DND-41 (cell line): ENCODE data around the gene SMURF2.
"Not testable (repeated sequence)": the region's sequence is repeated elsewhere in the genome, so short reads cannot be mapped to it uniquely, and the experiment has no call there.

Experiments
- ATAC-seq: fragments of 200-7000 bp; cut with Tn5 transposase; 3 replicates; pipeline ENCODE4 v1.9.1; 2021; ENCODE audit warnings: low read depth; ENCODE audit not compliant: insufficient read depth
- DNase-seq: peaks from one replicate; pipeline ENCODE4 v3.0.0-alpha.2; 2020
- H2AFZ ChIP-seq: 2 replicates; pipeline ENCODE4 v1.6.0; 2012; ENCODE audit warnings: low read depth, low read length
- H3K27ac ChIP-seq: 2 replicates; pipeline ENCODE4 v1.5.1; 2012; ENCODE audit warnings: low read length, inconsistent platforms
- H3K27me3 ChIP-seq: fragments of 200-600 bp; sonication (generic); 2 replicates; pipeline ENCODE4 v1.6.0; 2012; ENCODE audit warnings: low read length, mild to moderate bottlenecking, inconsistent platforms; ENCODE audit not compliant: insufficient read depth, poor library complexity
- H3K36me3 ChIP-seq: 2 replicates; pipeline ENCODE4 v1.5.1; 2012; ENCODE audit warnings: low read length, inconsistent platforms; ENCODE audit not compliant: insufficient read depth
- H3K4me1 ChIP-seq: 2 replicates; pipeline ENCODE4 v1.5.1; 2012; ENCODE audit warnings: mild to moderate bottlenecking, low read length; ENCODE audit not compliant: insufficient read depth
- H3K4me2 ChIP-seq: 2 replicates; pipeline ENCODE4 v1.6.0; 2012; ENCODE audit warnings: mild to moderate bottlenecking, moderate library complexity, low read length, inconsistent platforms; ENCODE audit not compliant: insufficient read depth
- H3K4me3 ChIP-seq, 2 experiments: fragments of 200-600 bp in 1 of 2; shearing (Covaris generic) in 1 of 2; 2 replicates each; pipeline ENCODE4 v1.5.1; 2012 to 2016; ENCODE audit warnings: inconsistent platforms in 2 of 2, low read length in 2 of 2, mild to moderate bottlenecking in 2 of 2, low read depth in 1 of 2, moderate library complexity in 1 of 2
- H3K79me2 ChIP-seq: 2 replicates; pipeline ENCODE4 v1.6.0; 2012; ENCODE audit warnings: low read length, inconsistent platforms; ENCODE audit not compliant: insufficient read depth
- H3K9ac ChIP-seq: 2 replicates; pipeline ENCODE4 v1.6.0; 2012; ENCODE audit warnings: low read depth, mild to moderate bottlenecking, inconsistent platforms, low read length, moderate library complexity
- H3K9me3 ChIP-seq: 2 replicates; pipeline ENCODE4 v1.5.1; 2012; ENCODE audit warnings: low read length, moderate library complexity, mild to moderate bottlenecking, inconsistent platforms; ENCODE audit not compliant: insufficient read depth, severe bottlenecking
- H4K20me1 ChIP-seq: 2 replicates; pipeline ENCODE4 v1.6.0; 2012; ENCODE audit warnings: low read length; ENCODE audit not compliant: insufficient read depth
- CTCF ChIP-seq: IDR thresholded peaks from 2 replicates; pipeline ENCODE4 v1.5.1; 2012; ENCODE audit warnings: borderline replicate concordance, low read length, moderate library complexity, mild to moderate bottlenecking; ENCODE audit not compliant: poor library complexity, severe bottlenecking; ENCODE audit errors: extremely low read depth
- EZH2 ChIP-seq: IDR thresholded peaks from 3 replicates; pipeline ENCODE4 v1.6.1; 2012; ENCODE audit warnings: borderline replicate concordance, low read depth, mild to moderate bottlenecking, moderate library complexity, low read length, inconsistent platforms; ENCODE audit not compliant: severe bottlenecking

SMURF2 gene

GRCh38 chr17:64676763-64677162 lies 14.7 kb upstream of the SMURF2 start:
- Histone ChIP-seq H3K79me2 (no peaks in the 10 kb centered on the region), H3K36me3 (no peaks in the 10 kb centered on the region), H3K4me3 (no peak overlapping the region), H3K4me1 (no peaks in the 10 kb centered on the region), H3K4me2 (no peak overlapping the region), H2AFZ (no peak overlapping the region; the same call in 1 of the 2 replicates), H3K27me3 (no peaks in the 10 kb centered on the region), H3K9ac (no peak overlapping the region), H4K20me1 (no peaks in the 10 kb centered on the region), H3K27ac (no peak overlapping the region), H3K9me3 (no peaks in the 10 kb centered on the region)
- DNase-seq = no peak
- TF ChIP-seq CTCF (no peak), EZH2 (no peak)
- ATAC-seq = no peak

GRCh38 chr17:64670843-64671590 lies 8.9 kb upstream of the SMURF2 start:
- not testable (repeated sequence) for H2AFZ ChIP-seq, ATAC-seq, H3K27me3 ChIP-seq, H3K4me3 ChIP-seq, H4K20me1 ChIP-seq, H3K4me2 ChIP-seq, H3K4me1 ChIP-seq, H3K27ac ChIP-seq, H3K79me2 ChIP-seq, H3K9me3 ChIP-seq, DNase-seq, H3K9ac ChIP-seq, H3K36me3 ChIP-seq

- not testable (repeated sequence) for H3K27ac ChIP-seq, H3K27me3 ChIP-seq, H2AFZ ChIP-seq, H3K9ac ChIP-seq, ATAC-seq, H3K4me1 ChIP-seq, H3K79me2 ChIP-seq, H3K36me3 ChIP-seq, H3K4me2 ChIP-seq, H3K4me3 ChIP-seq, DNase-seq, H4K20me1 ChIP-seq, H3K9me3 ChIP-seq
These were observed 6.0 kb upstream of the SMURF2 start for GRCh38 chr17:64667807-64668721.

- H3K79me2 ChIP-seq = peaks cover 22% of the 10 kb centered on the region
- peaks cover 23% of the 10 kb centered on the region for H3K4me1 ChIP-seq
- not testable (repeated sequence) for H3K27ac ChIP-seq, H3K27me3 ChIP-seq, H3K9me3 ChIP-seq, H3K4me2 ChIP-seq, H3K36me3 ChIP-seq, H3K9ac ChIP-seq, H2AFZ ChIP-seq, ATAC-seq, H3K4me3 ChIP-seq, DNase-seq
- peaks cover 13% of the 10 kb centered on the region; the same call in 1 of the 2 replicates for H4K20me1 ChIP-seq
These were observed 2.3 kb upstream of the SMURF2 start for GRCh38 chr17:64664299-64664981.

GRCh38 chr17:64663836-64664235 lies 1.7 kb upstream of the SMURF2 start:
- peaks cover 27% of the 10 kb centered on the region for H3K79me2 ChIP-seq
- ATAC-seq, H3K9me3 ChIP-seq, H3K27me3 ChIP-seq, H3K36me3 ChIP-seq, H3K9ac ChIP-seq, H2AFZ ChIP-seq, DNase-seq, H3K27ac ChIP-seq, H3K4me2 ChIP-seq, H3K4me3 ChIP-seq: not testable (repeated sequence)
- peaks cover 13% of the 10 kb centered on the region; the same call in 1 of the 2 replicates for H4K20me1 ChIP-seq
- H3K4me1 ChIP-seq = peaks cover 23% of the 10 kb centered on the region
